Panc1 (cell line): Measurements from ENCODE around the gene CFAP157. TPM values are rescaled to one million over a fixed set of nuclear protein-coding genes. Genes with fewer than 3 reads are reported as not detected.

Source experiments
- ATAC-seq: fragments of 200-7000 bp; cut with Tn5 transposase; 2 replicates; pipeline ENCODE4 v1.9.1; 2020; ENCODE audit warnings: mild to moderate bottlenecking, moderate library complexity
- BruUV-seq: library from RNA; stranded (reverse); fragments of 400-500 nt; replicated peaks from 2 replicates; lab custom pipeline; 2021; lab: Mats Ljungman, UMichigan
- CTCF ChIA-PET: fragments of 300-600 bp; sonication (Branson Sonifier 250); formaldehyde crosslinking; loops from one replicate; lab custom pipeline; 2022; ENCODE audit warnings: antibody characterized with exemption; lab: Charles Lee
- POLR2A ChIA-PET: fragments of 300-600 bp; sonication (Branson Sonifier 250); formaldehyde crosslinking; loops from one replicate; lab custom pipeline; 2022; ENCODE audit warnings: antibody characterized with exemption; lab: Charles Lee
- DNase-seq: peaks from one replicate; pipeline ENCODE4 v3.0.0-alpha.2; 2010; ENCODE audit warnings: low read depth, low spot score
- H3K27ac ChIP-seq: 2 replicates; pipeline ENCODE4 v1.5.1; 2011; ENCODE audit warnings: mild to moderate bottlenecking, low read length, inconsistent platforms
- H3K27me3 ChIP-seq: fragments of 200-500 bp; sonication (Bioruptor generic); 2 replicates; pipeline ENCODE4 v1.6.0; 2014; ENCODE audit warnings: low read length, inconsistent platforms; ENCODE audit not compliant: control insufficient read depth, insufficient read depth
- H3K36me3 ChIP-seq: fragments of 200-500 bp; sonication (Bioruptor generic); 2 replicates; pipeline ENCODE4 v1.5.1; 2014; ENCODE audit warnings: inconsistent platforms, mild to moderate bottlenecking, low read length, moderate library complexity; ENCODE audit not compliant: control insufficient read depth, insufficient read depth
- H3K4me1 ChIP-seq: 2 replicates; pipeline ENCODE4 v1.5.1; 2011; ENCODE audit warnings: inconsistent platforms, mild to moderate bottlenecking, low read length, moderate library complexity; ENCODE audit not compliant: control insufficient read depth, insufficient read depth
- H3K4me3 ChIP-seq, 2 experiments: 2 replicates each; pipeline ENCODE4 v1.5.1; 2011 to 2012; ENCODE audit warnings: low read depth in 2 of 2, low read length in 2 of 2, mild to moderate bottlenecking in 2 of 2, inconsistent platforms in 1 of 2, moderate library complexity in 1 of 2
- H3K9me3 ChIP-seq: fragments of 200-500 bp; sonication (Bioruptor generic); 2 replicates; pipeline ENCODE4 v1.5.1; 2014; ENCODE audit warnings: low read depth, mild to moderate bottlenecking, inconsistent platforms, low read length, moderate library complexity; ENCODE audit not compliant: control insufficient read depth, insufficient read depth
- POLR2AphosphoS5 ChIP-seq: IDR thresholded peaks from 2 replicates; pipeline ENCODE4 v1.6.1; 2012; ENCODE audit warnings: mild to moderate bottlenecking, low read depth, low read length, moderate library complexity
- SIN3A ChIP-seq: IDR thresholded peaks from 2 replicates; pipeline ENCODE4 v1.6.1; 2012; ENCODE audit warnings: low read depth, mild to moderate bottlenecking, low read length, moderate library complexity, borderline replicate concordance; ENCODE audit not compliant: insufficient read depth
- TCF7L2 ChIP-seq: IDR thresholded peaks from 2 replicates; pipeline ENCODE4 v1.6.1; 2011; ENCODE audit warnings: mild to moderate bottlenecking, low read depth, low read length, inconsistent platforms
- in situ Hi-C: cut with HindIII; loops from 2 replicates; pipeline ENCODE4 v1.10.0; 2016; ENCODE audit warnings: low sequenced_read_pairs, low pct_unique_long_range_greater_than_20kb
- intact Hi-C: fragments of 100-400 bp; cut with micrococcal nuclease; formaldehyde crosslinking; loops from one replicate; pipeline ENCODE4 v1.10.0; 2022; ENCODE audit not compliant: unreplicated experiment
- total RNA-seq: library from RNA; stranded (reverse); gene quantifications from one replicate; pipeline ENCODE4 v1.2.1, GENCODE V29; 2021; ENCODE audit not compliant: unreplicated experiment
- TF ChIP-seq, protein P1 (sequence below): fragments of 450-650 bp; IDR thresholded peaks from 2 replicates; pipeline ENCODE4 v1.5.1; 2017; ENCODE audit warnings: mild to moderate bottlenecking
- TF ChIP-seq, protein P2 (sequence below), 2 experiments: IDR thresholded peaks; 2 replicates each; pipeline ENCODE4 v1.6.1; 2011 to 2012; ENCODE audit warnings: low read depth in 2 of 2, control low read depth in 1 of 2, low read length in 1 of 2, mild to moderate bottlenecking in 1 of 2, moderate library complexity in 1 of 2; ENCODE audit not compliant: insufficient read depth in 1 of 2

Gene CFAP157
- total RNA-seq, 1 experiment from 2014 or later = not detected

DNA sequence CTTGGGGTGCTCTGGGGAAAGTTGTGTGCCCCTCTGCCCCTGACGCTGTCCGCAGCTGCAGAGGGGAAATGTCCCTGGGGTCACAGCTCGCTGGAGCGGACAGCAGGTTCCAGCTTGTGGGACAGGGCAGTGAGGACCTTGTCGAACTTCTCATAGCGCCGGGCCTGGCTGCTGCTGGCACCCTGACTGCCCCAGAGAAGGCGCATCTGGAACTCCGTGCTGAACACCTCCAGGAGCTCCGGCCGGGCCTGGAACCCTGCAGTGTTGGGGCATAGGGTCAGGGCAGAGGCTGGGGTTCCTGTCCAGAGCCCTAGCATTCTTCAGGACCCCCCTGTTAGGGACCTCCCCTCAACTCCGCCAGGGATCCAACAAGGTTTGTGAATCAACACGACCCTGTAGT lies 31.9 kb downstream of the CFAP157 start:
- H3K4me3 ChIP-seq = no peak overlapping the region
- H3K27ac ChIP-seq = no peak overlapping the region
- BruUV-seq = no TSS peak
- H3K4me1 ChIP-seq = no peaks in the 10 kb centered on the region
- intact Hi-C loops (loop anchor here (10.0 kb wide), 1 partner anchor 154 kb away; no protein-coding TSS in a partner anchor), in situ Hi-C loops (no loop called here)
- TF ChIP-seq, protein P1, sequence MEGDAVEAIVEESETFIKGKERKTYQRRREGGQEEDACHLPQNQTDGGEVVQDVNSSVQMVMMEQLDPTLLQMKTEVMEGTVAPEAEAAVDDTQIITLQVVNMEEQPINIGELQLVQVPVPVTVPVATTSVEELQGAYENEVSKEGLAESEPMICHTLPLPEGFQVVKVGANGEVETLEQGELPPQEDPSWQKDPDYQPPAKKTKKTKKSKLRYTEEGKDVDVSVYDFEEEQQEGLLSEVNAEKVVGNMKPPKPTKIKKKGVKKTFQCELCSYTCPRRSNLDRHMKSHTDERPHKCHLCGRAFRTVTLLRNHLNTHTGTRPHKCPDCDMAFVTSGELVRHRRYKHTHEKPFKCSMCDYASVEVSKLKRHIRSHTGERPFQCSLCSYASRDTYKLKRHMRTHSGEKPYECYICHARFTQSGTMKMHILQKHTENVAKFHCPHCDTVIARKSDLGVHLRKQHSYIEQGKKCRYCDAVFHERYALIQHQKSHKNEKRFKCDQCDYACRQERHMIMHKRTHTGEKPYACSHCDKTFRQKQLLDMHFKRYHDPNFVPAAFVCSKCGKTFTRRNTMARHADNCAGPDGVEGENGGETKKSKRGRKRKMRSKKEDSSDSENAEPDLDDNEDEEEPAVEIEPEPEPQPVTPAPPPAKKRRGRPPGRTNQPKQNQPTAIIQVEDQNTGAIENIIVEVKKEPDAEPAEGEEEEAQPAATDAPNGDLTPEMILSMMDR = no peak
- TF ChIP-seq TCF7L2 = no peak
- TF ChIP-seq, protein P2, sequence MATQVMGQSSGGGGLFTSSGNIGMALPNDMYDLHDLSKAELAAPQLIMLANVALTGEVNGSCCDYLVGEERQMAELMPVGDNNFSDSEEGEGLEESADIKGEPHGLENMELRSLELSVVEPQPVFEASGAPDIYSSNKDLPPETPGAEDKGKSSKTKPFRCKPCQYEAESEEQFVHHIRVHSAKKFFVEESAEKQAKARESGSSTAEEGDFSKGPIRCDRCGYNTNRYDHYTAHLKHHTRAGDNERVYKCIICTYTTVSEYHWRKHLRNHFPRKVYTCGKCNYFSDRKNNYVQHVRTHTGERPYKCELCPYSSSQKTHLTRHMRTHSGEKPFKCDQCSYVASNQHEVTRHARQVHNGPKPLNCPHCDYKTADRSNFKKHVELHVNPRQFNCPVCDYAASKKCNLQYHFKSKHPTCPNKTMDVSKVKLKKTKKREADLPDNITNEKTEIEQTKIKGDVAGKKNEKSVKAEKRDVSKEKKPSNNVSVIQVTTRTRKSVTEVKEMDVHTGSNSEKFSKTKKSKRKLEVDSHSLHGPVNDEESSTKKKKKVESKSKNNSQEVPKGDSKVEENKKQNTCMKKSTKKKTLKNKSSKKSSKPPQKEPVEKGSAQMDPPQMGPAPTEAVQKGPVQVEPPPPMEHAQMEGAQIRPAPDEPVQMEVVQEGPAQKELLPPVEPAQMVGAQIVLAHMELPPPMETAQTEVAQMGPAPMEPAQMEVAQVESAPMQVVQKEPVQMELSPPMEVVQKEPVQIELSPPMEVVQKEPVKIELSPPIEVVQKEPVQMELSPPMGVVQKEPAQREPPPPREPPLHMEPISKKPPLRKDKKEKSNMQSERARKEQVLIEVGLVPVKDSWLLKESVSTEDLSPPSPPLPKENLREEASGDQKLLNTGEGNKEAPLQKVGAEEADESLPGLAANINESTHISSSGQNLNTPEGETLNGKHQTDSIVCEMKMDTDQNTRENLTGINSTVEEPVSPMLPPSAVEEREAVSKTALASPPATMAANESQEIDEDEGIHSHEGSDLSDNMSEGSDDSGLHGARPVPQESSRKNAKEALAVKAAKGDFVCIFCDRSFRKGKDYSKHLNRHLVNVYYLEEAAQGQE (IDR thresholded peaks at IDR 0.05; ENCODE audit: insufficient read depth in 1 of 2, low read depth in 2 of 2, low read length in 1 of 2) = no peak
- TF ChIP-seq SIN3A = no peak
- no peak for TF ChIP-seq POLR2AphosphoS5
- DNase-seq (no peak), ATAC-seq (no peak)
- H3K36me3 ChIP-seq = no peaks in the 10 kb centered on the region
- ChIA-PET CTCF (no interaction called here), POLR2A (no interaction called here)
- H3K9me3 ChIP-seq = no peaks in the 10 kb centered on the region
- no peaks in the 10 kb centered on the region for H3K27me3 ChIP-seq

DNA sequence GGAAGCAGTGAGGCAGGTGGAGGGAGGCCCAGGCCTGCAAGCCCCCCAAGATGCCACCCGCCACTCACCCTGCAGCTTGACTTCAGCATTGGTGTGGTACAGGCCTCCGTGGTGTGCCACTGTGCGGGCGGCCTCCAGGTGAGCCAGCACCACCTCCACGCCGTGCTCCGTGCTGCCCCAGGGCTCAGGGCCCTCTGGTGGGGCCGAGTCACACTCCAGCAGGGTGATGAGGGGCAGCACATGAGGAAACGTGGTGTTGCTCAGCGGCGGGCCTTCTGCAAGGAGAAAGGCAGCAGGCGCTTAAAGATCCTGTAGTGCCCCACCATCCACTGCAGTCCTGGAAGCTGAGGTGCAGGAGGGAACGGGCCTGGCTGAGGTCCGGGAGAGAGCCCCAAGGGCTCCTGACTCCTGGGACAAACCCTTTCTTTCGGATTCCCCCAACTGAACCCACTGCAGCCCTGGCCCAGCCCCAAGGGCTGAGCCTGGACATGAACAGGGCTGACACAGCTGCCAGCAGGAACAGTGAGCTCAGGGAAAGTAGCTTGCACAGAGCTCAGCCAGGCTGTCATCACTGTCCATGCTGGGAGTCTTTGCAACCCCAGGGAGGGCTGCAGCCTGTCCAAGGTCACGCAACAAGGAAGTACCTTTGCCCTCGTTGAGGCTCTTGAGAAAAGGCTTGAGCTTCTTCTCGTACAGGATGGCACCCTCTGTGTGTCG lies 33.0 kb downstream of the CFAP157 start:
- H3K9me3 ChIP-seq = no peaks in the 10 kb centered on the region
- BruUV-seq = no TSS peak
- intact Hi-C loops (loop anchor here (5.0 to 10.0 kb wide), 2 partner anchors 155 to 183 kb away; no protein-coding TSS in a partner anchor), in situ Hi-C loops (no loop called here)
- no peaks in the 10 kb centered on the region for H3K4me1 ChIP-seq
- ATAC-seq (no peak), DNase-seq (no peak)
- CTCF ChIA-PET = no interaction called here
- no peaks in the 10 kb centered on the region for H3K27me3 ChIP-seq
- no peaks in the 10 kb centered on the region for H3K36me3 ChIP-seq
- TF ChIP-seq, protein P1 = no peak
- no peak for TF ChIP-seq TCF7L2
- TF ChIP-seq, protein P2 (IDR thresholded peaks at IDR 0.05; ENCODE audit: insufficient read depth in 1 of 2, low read depth in 2 of 2, low read length in 1 of 2) = no peak
- TF ChIP-seq SIN3A = no peak
- no peak for TF ChIP-seq POLR2AphosphoS5
- no peak overlapping the region for H3K4me3 ChIP-seq
- POLR2A ChIA-PET = no interaction called here
- H3K27ac ChIP-seq = no peak overlapping the region
